Stimulated activated naive CD4-positive, alpha-beta T cell (primary cell): Measurements from ENCODE around the gene ADAM19.
A peak's percentile ranks its signal among the peaks of the same experiment; 100 is the strongest.
"Not testable (repeated sequence)": the region's sequence is repeated elsewhere in the genome, so short reads cannot be mapped to it uniquely, and the experiment has no call there.

Experiments
- DNase-seq, 6 experiments: peaks; one replicate each; lab custom pipeline; 2025; lab: John Stamatoyannopoulos, UW

ADAM19 gene

DNA sequence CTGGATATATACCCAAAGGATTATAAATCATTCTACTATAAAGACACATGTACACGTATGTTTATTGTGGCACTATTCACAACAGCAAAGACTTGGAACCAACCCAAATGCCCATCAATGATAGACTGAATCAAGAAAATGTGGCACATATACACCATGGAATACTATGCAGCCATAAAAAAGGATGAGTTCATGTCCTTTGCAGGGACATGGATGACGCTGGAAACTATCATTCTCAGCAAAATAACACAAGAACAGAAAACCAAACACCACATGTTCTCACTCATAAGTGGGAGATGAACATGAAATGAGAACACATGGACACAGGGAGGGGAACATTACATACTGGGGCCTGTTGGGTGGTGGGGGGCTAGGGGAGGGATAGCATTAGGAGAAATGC lies 92.9 kb downstream of the ADAM19 start:
- DNase-seq = not testable (repeated sequence)

GRCh38 chr5:157481666-157482065 lies 93.9 kb downstream of the ADAM19 start:
- no peak for DNase-seq

GRCh38 chr5:157481265-157481664 lies 94.3 kb downstream of the ADAM19 start:
- DNase-seq = no peak

DNA sequence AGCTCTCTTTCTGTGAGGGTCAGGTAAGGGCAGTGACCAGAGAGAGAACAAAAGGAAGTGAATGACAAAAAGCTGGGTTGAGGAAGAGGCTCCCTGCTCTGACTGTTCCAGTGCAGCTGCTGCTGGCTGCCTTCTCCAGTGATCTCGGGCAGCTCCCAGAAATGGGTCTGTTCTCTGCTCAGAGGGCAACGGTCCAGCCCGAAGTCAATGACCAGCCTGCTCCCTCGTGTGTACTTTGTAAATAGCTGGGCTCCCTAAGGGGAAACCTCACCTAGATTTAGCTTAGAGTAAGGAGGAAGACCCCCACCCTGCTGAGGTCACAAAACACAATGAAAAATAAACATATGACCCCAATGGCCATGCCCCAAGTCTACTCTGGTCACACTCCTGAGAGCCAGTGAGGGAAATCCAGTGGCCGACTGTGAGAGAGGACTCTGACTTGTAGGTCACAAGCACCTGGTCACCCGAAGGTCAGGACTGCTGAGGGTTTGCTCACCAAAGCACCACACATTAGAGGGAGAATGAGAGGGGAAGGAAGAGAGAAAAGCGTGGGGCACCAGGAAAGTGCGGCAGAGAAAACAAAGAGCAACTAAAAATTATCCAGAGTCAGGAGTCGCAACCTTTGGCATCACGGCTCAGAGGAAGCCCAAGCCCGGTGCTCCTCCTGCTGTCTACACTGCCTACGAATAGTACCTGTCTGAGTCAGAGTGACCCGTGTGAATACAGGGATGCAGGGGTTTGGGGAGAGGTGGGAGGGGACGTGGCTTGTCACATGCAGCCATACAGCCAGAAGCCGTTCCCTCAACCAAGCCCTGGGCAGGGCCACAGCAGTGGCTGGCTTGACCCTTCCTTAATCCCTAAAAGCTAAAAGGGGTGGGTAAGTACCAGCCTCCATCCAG lies 95.7 kb downstream of the ADAM19 start:
- DNase-seq = no peak

- no peak for DNase-seq
Observed at GRCh38 chr5:157479166-157479565, 96.4 kb downstream of the ADAM19 start.

- no peak for DNase-seq
Observed at GRCh38 chr5:157478726-157479125, 96.8 kb downstream of the ADAM19 start.

GRCh38 chr5:157477814-157478494 lies 97.6 kb downstream of the ADAM19 start:
- no peak for DNase-seq

DNA sequence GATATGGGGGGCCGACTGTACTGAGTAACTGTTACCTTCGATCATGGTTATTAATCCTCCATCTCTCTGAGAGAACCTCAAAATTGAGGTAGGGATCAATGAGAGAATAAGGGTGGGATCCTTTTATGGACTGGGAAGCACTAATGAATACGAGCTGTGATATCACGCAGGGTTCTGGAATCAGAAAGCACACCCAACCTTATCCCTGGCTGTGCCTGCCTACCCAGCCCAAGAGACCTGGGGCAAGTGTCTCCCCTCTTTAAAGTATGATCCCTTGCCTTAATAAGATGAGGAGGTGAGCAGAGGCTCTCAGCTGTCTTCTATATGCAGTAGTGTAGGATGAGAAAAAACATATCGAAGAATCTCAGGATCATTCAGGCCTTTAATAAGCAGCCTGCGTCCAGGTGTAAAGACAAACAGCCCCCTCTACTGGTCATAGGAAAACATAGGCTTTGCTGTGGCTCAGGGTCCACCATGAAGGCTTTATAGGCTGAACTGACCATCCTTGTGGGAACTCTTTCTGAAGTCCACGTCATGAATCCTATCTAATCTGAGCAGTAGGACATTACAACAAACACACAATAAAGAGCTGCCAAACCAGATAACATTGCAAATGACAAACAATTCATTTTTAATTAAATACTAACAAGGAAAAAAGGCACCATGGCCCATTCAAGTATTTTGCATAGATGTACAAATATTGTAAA lies 98.7 kb downstream of the ADAM19 start:
- peak in 2 of 6 experiments; percentile 12 to 13 for DNase-seq

DNA sequence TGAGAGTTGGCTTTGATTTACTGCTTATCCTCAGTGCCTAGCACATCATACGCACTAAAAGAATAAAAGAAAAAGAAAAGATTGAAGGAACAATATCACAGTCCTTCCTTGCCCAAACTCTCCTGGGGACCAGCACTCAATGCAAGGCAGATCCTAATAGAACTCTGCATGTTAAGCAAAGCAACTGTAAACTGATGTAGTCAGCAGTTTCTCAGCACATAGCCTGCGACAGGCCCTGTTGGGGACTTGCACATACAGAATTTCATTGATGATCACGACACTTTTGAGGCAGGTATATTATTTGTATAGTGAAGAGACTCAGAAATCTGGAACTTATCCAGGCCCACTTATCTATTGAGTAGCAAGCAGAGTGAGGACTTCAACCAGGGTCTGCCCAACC lies 100.1 kb downstream of the ADAM19 start:
- no peak for DNase-seq

DNA sequence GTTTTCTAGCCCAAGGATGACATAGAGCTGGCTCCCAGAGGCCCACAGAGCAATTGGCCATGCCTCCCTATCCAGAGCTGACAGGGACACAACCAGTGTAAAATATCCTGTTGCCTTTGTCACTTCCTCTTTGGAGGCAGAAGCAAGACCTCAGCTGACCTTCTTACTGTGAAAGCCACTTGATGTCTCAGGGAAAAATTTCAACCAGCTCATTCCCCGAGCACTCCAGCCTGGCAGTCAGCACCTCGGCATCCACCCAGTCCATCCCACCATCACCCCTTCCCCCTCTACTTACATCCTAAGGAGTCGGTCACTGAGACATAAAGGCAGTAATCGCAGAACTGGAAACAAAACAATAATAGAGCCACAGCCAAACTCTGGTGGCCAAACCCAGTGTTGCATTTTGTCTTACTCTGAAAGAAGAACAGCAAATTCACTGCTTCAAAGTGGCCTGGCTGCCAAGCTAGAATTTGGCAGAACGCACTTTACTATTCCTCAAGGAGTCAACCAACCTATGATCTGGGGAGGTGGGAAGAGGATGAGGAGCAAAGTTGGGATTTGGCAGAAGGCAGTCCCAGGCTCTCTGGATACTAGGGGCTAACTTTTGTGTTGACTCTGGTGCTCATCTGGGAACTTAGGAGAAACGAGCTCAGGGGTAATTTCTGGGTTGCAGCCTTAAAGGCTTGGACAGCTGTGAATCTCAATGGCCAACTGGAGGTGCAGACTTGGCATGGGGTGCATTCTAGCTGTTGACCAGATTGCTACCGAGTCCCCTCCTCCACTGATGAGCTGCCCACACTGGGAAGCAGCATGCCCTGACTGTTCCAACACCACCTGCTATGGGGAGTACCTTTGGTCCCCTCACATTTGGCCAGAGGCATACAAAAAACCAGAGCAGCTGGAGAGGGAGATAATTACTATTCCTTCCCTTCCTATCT lies 101.9 kb downstream of the ADAM19 start:
- no peak for DNase-seq

DNA sequence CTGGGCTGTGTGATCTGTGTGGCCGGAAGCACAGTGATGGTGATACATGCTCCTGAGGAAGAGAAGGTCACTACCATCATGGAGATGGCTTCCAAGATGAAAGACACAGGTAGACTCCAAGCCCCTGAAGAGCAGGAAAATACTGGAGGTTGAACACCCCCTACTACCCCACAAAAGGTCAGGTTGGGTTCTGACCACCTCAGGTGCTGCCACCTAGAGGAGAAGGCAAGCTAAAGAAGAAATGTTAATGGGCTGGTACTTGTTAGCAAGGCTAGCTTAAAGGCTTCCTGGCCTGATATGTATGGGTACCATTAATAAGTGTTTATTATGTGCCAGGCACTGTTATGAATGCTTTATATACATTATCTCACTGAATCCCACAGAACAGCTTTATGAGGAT lies 103.9 kb downstream of the ADAM19 start:
- DNase-seq = no peak

DNA sequence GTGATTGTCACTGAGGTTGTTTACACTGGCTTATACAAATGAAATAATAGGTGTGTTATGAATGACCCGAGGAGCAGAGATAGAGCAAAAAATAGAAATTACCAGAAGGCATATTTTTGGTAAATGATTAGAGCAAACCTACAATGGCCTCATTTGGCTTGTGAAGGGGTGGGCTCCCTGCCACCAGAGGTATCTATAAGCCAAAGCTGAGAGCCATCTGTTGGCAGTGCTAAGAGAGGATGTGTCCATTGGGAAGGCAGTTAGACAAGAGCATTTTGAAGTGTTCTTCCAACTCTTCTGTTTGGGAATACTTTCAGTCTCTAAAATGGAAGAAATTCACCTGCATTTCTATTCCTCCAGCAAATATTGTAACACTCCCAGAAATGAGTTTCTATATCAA lies 104.9 kb downstream of the ADAM19 start:
- no peak for DNase-seq

GRCh38 chr5:157469687-157470086 lies 105.9 kb downstream of the ADAM19 start:
- no peak for DNase-seq

DNA sequence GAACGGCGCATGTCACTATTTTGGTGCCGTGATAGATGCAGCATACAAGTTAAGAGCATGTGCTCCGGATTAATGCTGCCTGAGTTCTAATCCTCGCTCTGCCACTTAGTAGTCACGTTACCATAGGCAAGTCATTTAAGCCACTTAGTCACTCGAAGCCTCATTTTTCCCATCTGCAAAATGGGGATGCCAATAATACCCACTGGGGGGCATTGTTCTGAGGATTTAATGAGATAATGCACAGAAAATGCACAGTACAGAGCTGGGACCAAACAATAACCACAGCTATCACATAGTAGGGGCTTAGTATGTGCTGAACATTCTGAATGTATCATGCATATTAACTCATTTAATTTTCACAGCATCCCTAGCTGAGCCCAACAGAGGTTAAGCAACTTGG lies 106.5 kb downstream of the ADAM19 start:
- no peak for DNase-seq

GRCh38 chr5:157468293-157468965 lies 107.1 kb downstream of the ADAM19 start:
- no peak for DNase-seq

DNA sequence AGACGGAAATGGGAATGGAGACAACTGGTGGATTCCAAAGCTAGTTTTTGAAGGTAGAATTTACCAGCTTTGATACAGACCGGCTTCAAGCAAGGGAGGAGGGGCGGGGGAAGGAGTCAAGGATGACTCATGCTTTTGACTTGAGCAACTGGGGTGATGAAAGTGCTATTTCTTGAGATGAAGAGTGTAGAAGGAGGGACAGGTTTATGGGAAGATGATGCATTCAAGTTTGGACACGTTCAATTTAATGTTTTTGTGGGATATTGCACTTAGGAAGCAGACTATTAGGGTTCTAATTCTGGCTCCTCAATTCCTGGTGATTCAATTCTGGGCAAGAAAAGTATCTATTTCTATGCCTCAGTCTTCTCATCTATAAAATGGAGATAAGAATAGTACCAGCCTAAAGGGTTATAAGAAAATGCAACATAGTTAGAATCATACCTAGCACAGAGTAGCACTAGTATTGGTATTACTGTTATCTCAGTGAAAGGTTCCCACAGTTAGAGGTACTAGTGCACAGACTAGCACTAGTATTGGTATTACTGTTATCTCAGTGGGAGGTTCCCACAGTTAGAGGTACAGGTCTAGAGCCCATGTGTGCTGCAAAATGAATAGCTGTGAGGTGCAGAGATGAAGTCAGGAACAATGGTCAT lies 110.9 kb downstream of the ADAM19 start:
- no peak for DNase-seq

DNA sequence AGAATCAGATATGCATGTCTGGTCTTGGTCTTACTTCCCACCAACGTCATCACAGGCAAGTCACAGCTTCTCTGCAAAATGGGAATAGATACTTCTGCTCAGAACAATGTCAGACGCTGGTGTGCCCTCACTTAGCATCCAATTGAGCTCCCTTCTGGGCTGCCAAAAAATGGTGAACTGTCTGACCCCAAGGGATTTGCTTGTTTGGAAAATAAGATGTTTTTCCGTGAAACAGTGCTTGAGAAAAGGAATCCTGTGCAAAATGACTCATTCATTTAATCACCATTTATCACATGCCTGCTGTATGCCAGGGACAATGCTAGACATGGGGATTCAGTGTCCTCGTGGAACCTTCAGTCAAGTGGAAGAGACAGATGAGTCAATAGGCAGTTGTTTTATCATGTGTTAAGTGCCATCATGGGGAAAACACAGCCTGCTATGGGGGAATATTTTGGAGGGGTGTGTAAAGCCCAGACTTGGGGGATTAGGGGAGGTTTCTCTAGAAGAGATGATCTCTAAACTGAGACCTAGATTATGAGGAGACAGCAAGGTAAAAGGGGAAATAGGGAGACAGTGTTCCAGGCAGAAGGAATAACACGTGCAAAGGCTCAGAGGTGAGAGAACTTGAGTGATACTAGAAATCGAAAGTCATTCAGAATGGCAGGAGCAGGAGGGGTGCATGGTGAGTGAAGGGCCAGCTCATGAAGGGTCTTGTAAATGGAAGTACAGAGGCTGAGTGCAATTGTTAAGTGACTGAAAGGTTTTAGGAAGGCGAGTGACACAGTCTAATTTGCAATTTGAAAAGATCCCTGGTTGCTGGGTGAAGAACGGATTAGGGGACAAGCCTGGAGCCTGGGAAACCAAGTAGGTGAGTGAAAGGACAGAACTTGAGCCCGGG lies 111.7 kb downstream of the ADAM19 start:
- no peak for DNase-seq

GRCh38 chr5:157463081-157463480 lies 112.5 kb downstream of the ADAM19 start:
- DNase-seq = no peak
